Measurements from ENCODE around the gene UBALD2. TPM values are rescaled to one million over a fixed set of nuclear protein-coding genes. Genes with fewer than 3 reads are reported as not detected.
A peak's percentile ranks its signal among the peaks of the same experiment; 100 is the strongest.

Gene UBALD2
- total RNA-seq, 6 donors from 2014 or later: 8.4 to 74.9 (median 26.8) TPM

GRCh38 chr17:76246080-76247066, 18.8 kb upstream of the UBALD2 start:
- WGBS, 2 donors: 72 to 83% methylated on average over 5 to 7 of the region's 7 CpGs
- Histone ChIP-seq H3K4me3 (no peak overlapping the region), H3K27ac (no peak overlapping the region), H3K27me3 (no peaks in the 10 kb centered on the region), H3K36me3 (no peaks in the 10 kb centered on the region), H3K4me1 (peaks cover 5 to 20% (median 13%) of the 10 kb centered on the region in 4 donors), H3K9me3 (no peaks in the 10 kb centered on the region)
- TF ChIP-seq POLR2A (IDR thresholded peaks at IDR 0.05): peak in 2 of 4 donors; percentile 17 to 50
- no peak for TF ChIP-seq CTCF (IDR thresholded peaks at IDR 0.05)
- TF ChIP-seq EP300 (IDR thresholded peaks at IDR 0.05): peak in 1 of 4 donors; percentile 8
- peak; percentile 40 to 53 for TF ChIP-seq POLR2AphosphoS5 (IDR thresholded peaks at IDR 0.05)
- ATAC-seq (ENCODE audit: low FRiP score in 2 of 2): peak; percentile 67 to 77
- DNase-seq: peak in 1 of 2 donors; percentile 73

DNA sequence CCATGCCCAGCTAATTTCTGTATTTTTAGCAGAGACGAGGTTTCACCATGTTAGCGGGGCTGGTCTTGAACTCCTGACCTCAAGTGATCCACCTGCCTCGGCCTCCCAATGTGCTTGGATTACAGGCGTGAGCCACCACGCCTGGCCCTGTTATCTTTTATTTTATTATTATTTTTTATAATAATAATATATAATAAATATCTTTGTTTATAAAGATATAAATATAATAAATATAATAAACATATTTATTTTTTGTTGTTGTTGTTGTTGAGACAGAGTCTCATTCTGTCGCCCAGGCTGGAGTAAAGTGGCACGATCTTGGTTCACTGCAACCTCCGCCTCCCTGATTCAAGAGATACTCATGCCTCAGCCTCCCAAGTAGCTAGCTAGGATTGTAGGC, 17.8 kb upstream of the UBALD2 start:
- DNase-seq (no peak), ATAC-seq (ENCODE audit: low FRiP score in 2 of 2) (no peak)
- Histone ChIP-seq H3K27ac (no peak overlapping the region), H3K9me3 (no peaks in the 10 kb centered on the region), H3K4me1 (peaks cover 12 to 27% (median 16%) of the 10 kb centered on the region in 4 donors), H3K36me3 (no peaks in the 10 kb centered on the region), H3K27me3 (no peaks in the 10 kb centered on the region), H3K4me3 (no peak overlapping the region)
- WGBS, 2 donors: 92 to 93% methylated on average over 8 of the region's 8 CpGs
- TF ChIP-seq EP300 (IDR thresholded peaks at IDR 0.05) (no peak), POLR2AphosphoS5 (IDR thresholded peaks at IDR 0.05) (no peak), CTCF (IDR thresholded peaks at IDR 0.05) (no peak), POLR2A (IDR thresholded peaks at IDR 0.05) (no peak)

DNA sequence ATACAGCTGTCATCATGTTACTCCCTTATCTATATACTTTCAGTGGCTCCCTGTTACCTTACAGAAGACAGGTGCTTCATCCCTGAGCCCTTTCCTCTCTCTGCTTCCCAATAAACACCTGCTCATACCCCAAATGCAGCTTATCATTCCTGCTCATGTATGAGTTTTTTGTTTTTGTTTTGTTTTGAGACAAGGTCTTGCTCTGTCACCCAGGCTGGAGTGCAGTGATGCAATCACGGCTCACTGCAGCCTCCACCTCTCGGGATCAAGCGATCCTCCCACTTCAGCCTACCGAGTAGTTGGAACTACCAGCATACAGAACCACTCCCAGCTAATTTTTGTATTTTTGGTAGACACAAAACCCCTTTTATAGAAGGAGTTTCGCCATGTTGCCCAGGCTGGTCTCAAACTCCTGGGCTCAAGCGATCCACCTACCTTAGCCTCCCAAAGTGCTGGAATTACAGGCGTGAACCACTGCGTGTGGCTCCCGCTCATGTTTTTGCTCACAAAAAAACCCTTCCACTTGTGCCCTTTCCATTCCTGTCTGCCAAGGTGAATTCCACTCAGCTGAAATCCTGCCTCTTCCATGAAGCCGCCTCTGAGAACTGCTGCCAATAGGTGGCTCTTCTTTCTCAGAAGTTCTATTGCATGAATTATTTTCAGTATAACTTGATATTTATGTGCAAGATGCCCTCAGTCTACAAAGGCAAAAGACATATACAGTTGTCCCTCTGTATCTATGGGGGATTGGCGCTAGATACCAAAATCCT, 16.9 kb upstream of the UBALD2 start:
- DNase-seq (peak in 1 of 2 donors; percentile 64), ATAC-seq (ENCODE audit: low FRiP score in 2 of 2) (no peak)
- Histone ChIP-seq H3K4me1 (peaks cover 21 to 36% (median 25%) of the 10 kb centered on the region in 4 donors), H3K27me3 (no peaks in the 10 kb centered on the region), H3K4me3 (no peak overlapping the region), H3K27ac (no peak overlapping the region), H3K36me3 (no peaks in the 10 kb centered on the region), H3K9me3 (no peaks in the 10 kb centered on the region)
- TF ChIP-seq POLR2AphosphoS5 (IDR thresholded peaks at IDR 0.05): no peak
- no peak for TF ChIP-seq EP300 (IDR thresholded peaks at IDR 0.05)
- TF ChIP-seq POLR2A (IDR thresholded peaks at IDR 0.05): no peak
- no peak for TF ChIP-seq CTCF (IDR thresholded peaks at IDR 0.05)
- WGBS, 2 donors: 69 to 79% methylated on average over 11 of the region's 11 CpGs

DNA sequence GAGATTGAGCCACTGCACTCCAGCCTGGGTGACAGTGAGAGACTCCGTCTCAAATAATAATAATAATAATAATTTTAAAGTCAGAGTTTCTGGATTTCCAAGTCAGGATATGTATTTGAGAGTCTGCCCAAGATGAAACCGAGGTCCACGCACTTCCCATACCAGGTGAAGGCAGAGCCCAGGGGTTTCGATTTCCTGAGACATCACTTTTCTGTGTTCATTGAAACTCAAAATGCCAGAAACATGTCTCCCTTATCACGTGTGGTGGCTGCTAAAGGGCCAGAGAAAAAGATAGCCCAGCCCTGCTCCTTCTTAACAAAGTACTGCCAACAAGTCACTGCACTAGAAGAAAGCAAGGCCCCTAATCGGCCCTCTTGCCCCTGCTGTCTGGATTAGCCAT, 15.0 kb upstream of the UBALD2 start:
- 90% methylated on average over 6 of the region's 6 CpGs for WGBS, 2 donors
- Histone ChIP-seq H3K4me3 (no peak overlapping the region), H3K27ac (no peak overlapping the region), H3K9me3 (no peaks in the 10 kb centered on the region), H3K4me1 (peaks cover 23 to 43% (median 26%) of the 10 kb centered on the region in 4 donors), H3K27me3 (no peaks in the 10 kb centered on the region), H3K36me3 (no peaks in the 10 kb centered on the region)
- TF ChIP-seq CTCF (IDR thresholded peaks at IDR 0.05) (no peak), EP300 (IDR thresholded peaks at IDR 0.05) (no peak), POLR2AphosphoS5 (IDR thresholded peaks at IDR 0.05) (no peak), POLR2A (IDR thresholded peaks at IDR 0.05) (no peak)
- no peak for ATAC-seq (ENCODE audit: low FRiP score in 2 of 2)
- no peak for DNase-seq
